ACC112 (cell line): ENCODE measurements around the gene OSBPL9.

Experiments used
- H2AFZ ChIP-seq: fragments of 200-600 bp; sonication (generic); one replicate; pipeline ENCODE4 v1.6.0; 2017; ENCODE audit warnings: antibody characterized with exemption, low read length; ENCODE audit not compliant: unreplicated experiment
- H3K27ac ChIP-seq: fragments of 200-600 bp; sonication (generic); 2 replicates; pipeline ENCODE4 v1.5.1; 2014; ENCODE audit warnings: low read depth, mild to moderate bottlenecking, antibody characterized with exemption, low read length, moderate library complexity
- H3K27me3 ChIP-seq: fragments of 200-600 bp; sonication (generic); 2 replicates; pipeline ENCODE4 v1.6.1; 2014; ENCODE audit warnings: mild to moderate bottlenecking, antibody characterized with exemption, low read length, moderate library complexity, mixed read lengths; ENCODE audit not compliant: insufficient read depth
- H3K36me3 ChIP-seq: fragments of 200-600 bp; sonication (generic); 2 replicates; pipeline ENCODE4 v1.6.1; 2016; ENCODE audit warnings: mild to moderate bottlenecking, antibody characterized with exemption, low read length, moderate library complexity, mixed read lengths; ENCODE audit not compliant: insufficient read depth
- H3K4me1 ChIP-seq: fragments of 200-600 bp; sonication (generic); one replicate; pipeline ENCODE4 v1.6.1; 2016; ENCODE audit warnings: low read length, mixed read lengths; ENCODE audit not compliant: insufficient read depth, unreplicated experiment, control insufficient read depth
- H3K4me3 ChIP-seq: fragments of 200-600 bp; sonication (generic); 2 replicates; pipeline ENCODE4 v1.5.1; 2014; ENCODE audit warnings: mild to moderate bottlenecking, low read depth, low read length
- H3K79me2 ChIP-seq: fragments of 200-600 bp; sonication (generic); one replicate; pipeline ENCODE4 v1.6.0; 2016; ENCODE audit warnings: low read length; ENCODE audit not compliant: control insufficient read depth, unreplicated experiment, insufficient read depth

The OSBPL9 gene

GRCh38 chr1:51624855-51625254, 8.0 kb downstream of the OSBPL9 start:
- H3K79me2 ChIP-seq: peaks cover 62% of the 10 kb centered on the region
- H3K27ac ChIP-seq: peak overlapping the region; percentile 23; the same call in 1 of the 2 replicates

GRCh38 chr1:51627672-51628071, 10.8 kb downstream of the OSBPL9 start:
- no peak overlapping the region for H3K27ac ChIP-seq
- no peaks in the 10 kb centered on the region for H3K27me3 ChIP-seq
- H3K4me1 ChIP-seq: peaks cover 4% of the 10 kb centered on the region
- H3K4me3 ChIP-seq: no peak overlapping the region
- H2AFZ ChIP-seq: no peak overlapping the region
- H3K36me3 ChIP-seq: no peaks in the 10 kb centered on the region
- peaks cover 47% of the 10 kb centered on the region for H3K79me2 ChIP-seq

More at GRCh38 chr1:51624855-51625254, 8.0 kb downstream of the OSBPL9 start:
- no peaks in the 10 kb centered on the region for H3K27me3 ChIP-seq
- no peaks in the 10 kb centered on the region for H3K36me3 ChIP-seq
- no peak overlapping the region for H3K4me3 ChIP-seq
- no peak overlapping the region for H2AFZ ChIP-seq
- peaks cover 19% of the 10 kb centered on the region for H3K4me1 ChIP-seq

GRCh38 chr1:51628715-51629590, 12.1 kb downstream of the OSBPL9 start:
- Histone ChIP-seq H3K27ac (no peak overlapping the region), H3K79me2 (peaks cover 41% of the 10 kb centered on the region), H3K4me1 (no peaks in the 10 kb centered on the region)

GRCh38 chr1:51629918-51630317, 13.0 kb downstream of the OSBPL9 start:
- Histone ChIP-seq H3K4me3 (no peak overlapping the region), H3K79me2 (peaks cover 48% of the 10 kb centered on the region), H3K4me1 (no peaks in the 10 kb centered on the region), H2AFZ (no peak overlapping the region), H3K36me3 (no peaks in the 10 kb centered on the region), H3K27ac (no peak overlapping the region), H3K27me3 (no peaks in the 10 kb centered on the region)

More at GRCh38 chr1:51628715-51629590, 12.1 kb downstream of the OSBPL9 start:
- H2AFZ ChIP-seq: no peak overlapping the region
- no peak overlapping the region for H3K4me3 ChIP-seq
- H3K27me3 ChIP-seq: no peaks in the 10 kb centered on the region
- H3K36me3 ChIP-seq: no peaks in the 10 kb centered on the region

- Histone ChIP-seq H2AFZ (no peak overlapping the region), H3K4me3 (no peak overlapping the region), H3K27ac (no peak overlapping the region), H3K27me3 (no peaks in the 10 kb centered on the region), H3K79me2 (peaks cover 52% of the 10 kb centered on the region), H3K36me3 (no peaks in the 10 kb centered on the region), H3K4me1 (no peaks in the 10 kb centered on the region)
These were observed 13.5 kb downstream of the OSBPL9 start for GRCh38 chr1:51630393-51630792.

- H2AFZ ChIP-seq: no peak overlapping the region
- H3K27me3 ChIP-seq: no peaks in the 10 kb centered on the region
- H3K27ac ChIP-seq: no peak overlapping the region
- no peaks in the 10 kb centered on the region for H3K36me3 ChIP-seq
- H3K4me1 ChIP-seq: no peaks in the 10 kb centered on the region
- peaks cover 49% of the 10 kb centered on the region for H3K79me2 ChIP-seq
- H3K4me3 ChIP-seq: no peak overlapping the region
These were observed 14.0 kb downstream of the OSBPL9 start for GRCh38 chr1:51630922-51631321.

GRCh38 chr1:51631747-51632146, 14.9 kb downstream of the OSBPL9 start:
- Histone ChIP-seq H3K4me3 (no peak overlapping the region), H3K4me1 (peaks cover 4% of the 10 kb centered on the region), H2AFZ (no peak overlapping the region), H3K27ac (no peak overlapping the region), H3K27me3 (no peaks in the 10 kb centered on the region), H3K79me2 (peaks cover 44% of the 10 kb centered on the region), H3K36me3 (no peaks in the 10 kb centered on the region)

GRCh38 chr1:51634618-51635017, 17.7 kb downstream of the OSBPL9 start:
- Histone ChIP-seq H2AFZ (no peak overlapping the region), H3K27ac (no peak overlapping the region), H3K4me3 (no peak overlapping the region), H3K27me3 (no peaks in the 10 kb centered on the region), H3K36me3 (no peaks in the 10 kb centered on the region), H3K79me2 (peaks cover 36% of the 10 kb centered on the region), H3K4me1 (peaks cover 17% of the 10 kb centered on the region)

- Histone ChIP-seq H3K36me3 (no peaks in the 10 kb centered on the region), H3K79me2 (peaks cover 39% of the 10 kb centered on the region), H3K4me1 (peaks cover 17% of the 10 kb centered on the region), H3K27me3 (no peaks in the 10 kb centered on the region), H3K27ac (no peak overlapping the region), H3K4me3 (no peak overlapping the region), H2AFZ (no peak overlapping the region)
These were observed 18.7 kb downstream of the OSBPL9 start for GRCh38 chr1:51635615-51636014.

GRCh38 chr1:51636191-51636590, 19.3 kb downstream of the OSBPL9 start:
- no peak overlapping the region for H3K4me3 ChIP-seq
- H3K4me1 ChIP-seq: peaks cover 21% of the 10 kb centered on the region
- H3K79me2 ChIP-seq: peaks cover 40% of the 10 kb centered on the region
- no peak overlapping the region for H2AFZ ChIP-seq
- no peak overlapping the region for H3K27ac ChIP-seq
- no peaks in the 10 kb centered on the region for H3K36me3 ChIP-seq
- no peaks in the 10 kb centered on the region for H3K27me3 ChIP-seq
